HUES6 (cell line): ENCODE results near the gene CPA5.
"Not testable (repeated sequence)": the region's sequence is repeated elsewhere in the genome, so short reads cannot be mapped to it uniquely, and the experiment has no call there.

Source experiments
- H3K27ac ChIP-seq: 2 replicates; pipeline ENCODE4 v1.7.0; 2013; ENCODE audit warnings: low read depth, mild to moderate bottlenecking, low read length, inconsistent platforms
- H3K27me3 ChIP-seq: 2 replicates; pipeline ENCODE4 v1.6.1; 2013; ENCODE audit warnings: low read length; ENCODE audit not compliant: control insufficient read depth, insufficient read depth
- H3K36me3 ChIP-seq: 2 replicates; pipeline ENCODE4 v1.6.1; 2013; ENCODE audit warnings: low read length; ENCODE audit not compliant: control insufficient read depth, insufficient read depth
- H3K4me1 ChIP-seq: 2 replicates; pipeline ENCODE4 v1.6.1; 2013; ENCODE audit warnings: low read length; ENCODE audit not compliant: control insufficient read depth, insufficient read depth
- H3K4me3 ChIP-seq: 2 replicates; pipeline ENCODE4 v1.5.1; 2013; ENCODE audit warnings: low read depth, low read length
- H3K9ac ChIP-seq: one replicate; pipeline ENCODE4 v1.6.1; 2013; ENCODE audit warnings: mild to moderate bottlenecking, low read length
- H3K9me3 ChIP-seq: 2 replicates; pipeline ENCODE4 v1.6.1; 2013; ENCODE audit warnings: low read depth, low read length; ENCODE audit not compliant: control insufficient read depth, insufficient read depth

Gene CPA5

DNA sequence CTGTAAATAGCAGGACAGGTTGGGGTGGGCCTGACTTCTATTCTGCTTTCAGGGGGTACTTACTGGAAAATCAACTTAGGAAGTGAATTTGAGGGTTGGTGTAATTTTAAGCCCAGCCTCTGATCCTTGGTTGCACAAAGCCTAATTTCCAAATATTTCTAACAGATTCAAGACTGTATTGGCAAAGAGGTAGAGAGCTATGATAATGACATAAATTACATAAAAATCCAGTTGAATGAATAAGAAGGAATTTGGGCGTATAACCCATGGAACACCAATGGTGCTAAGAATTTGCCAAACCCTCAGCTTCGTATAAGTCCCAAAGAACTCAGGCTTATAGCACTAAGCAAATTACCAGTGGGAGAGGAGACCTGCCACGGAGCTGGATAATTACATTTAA is 39.7 kb upstream of the CPA5 start:
- no peak overlapping the region for H3K4me3 ChIP-seq
- no peaks in the 10 kb centered on the region for H3K36me3 ChIP-seq
- no peak overlapping the region for H3K9ac ChIP-seq
- no peaks in the 10 kb centered on the region for H3K4me1 ChIP-seq
- H3K9me3 ChIP-seq = no peaks in the 10 kb centered on the region
- no peak overlapping the region for H3K27ac ChIP-seq
- H3K27me3 ChIP-seq = no peaks in the 10 kb centered on the region

DNA sequence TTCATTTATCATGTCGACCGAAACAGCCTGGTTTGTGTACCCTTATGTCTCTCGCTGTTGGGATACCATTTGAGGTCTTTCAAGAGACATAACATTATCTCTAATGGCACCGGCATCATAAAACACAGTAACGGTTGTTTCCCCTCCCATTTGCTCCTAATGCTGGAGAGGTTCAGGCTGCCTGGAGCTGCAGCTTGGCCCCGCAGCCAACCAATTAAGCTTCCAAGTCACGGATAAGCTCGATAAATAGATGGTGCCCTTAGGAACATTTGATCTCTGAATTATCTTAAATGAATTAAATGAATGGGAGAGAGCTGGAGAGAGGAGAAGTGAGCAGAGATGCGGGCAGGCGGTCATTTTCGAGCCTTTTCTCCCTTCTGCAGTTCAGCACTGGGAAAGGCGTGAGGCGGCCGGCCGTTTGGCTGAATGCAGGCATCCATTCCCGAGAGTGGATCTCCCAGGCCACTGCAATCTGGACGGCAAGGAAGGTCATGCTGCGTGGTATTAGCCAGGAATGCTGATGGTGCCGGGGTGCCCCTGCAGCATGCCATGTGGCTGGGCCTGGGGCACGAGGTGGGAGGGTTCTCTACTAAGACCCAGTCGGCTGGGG is 39.1 kb upstream of the CPA5 start:
- H3K9ac ChIP-seq = no peak overlapping the region
- no peaks in the 10 kb centered on the region for H3K4me1 ChIP-seq
- H3K27ac ChIP-seq = no peak overlapping the region
- H3K4me3 ChIP-seq = no peak overlapping the region
- no peaks in the 10 kb centered on the region for H3K27me3 ChIP-seq
- no peaks in the 10 kb centered on the region for H3K36me3 ChIP-seq
- no peaks in the 10 kb centered on the region for H3K9me3 ChIP-seq

DNA sequence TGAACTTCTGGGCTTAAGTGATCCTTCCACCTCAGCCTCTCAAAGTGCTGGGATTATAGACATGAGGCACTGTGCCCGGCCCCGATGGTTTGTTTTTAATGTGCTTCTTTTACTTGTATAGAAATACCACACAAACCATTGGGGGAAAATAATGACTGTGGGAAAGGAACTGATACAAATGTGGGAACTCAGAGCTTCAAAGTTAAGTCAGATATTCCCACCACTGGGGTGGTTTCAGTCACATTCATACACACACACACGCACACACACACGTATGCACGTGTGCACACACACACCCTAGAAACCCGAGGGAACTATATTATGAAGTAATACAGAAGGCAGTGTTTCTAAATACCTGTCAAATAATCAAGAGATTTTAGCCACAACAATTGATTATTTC is 34.6 kb upstream of the CPA5 start:
- Histone ChIP-seq H3K4me3 (no peak overlapping the region), H3K4me1 (no peaks in the 10 kb centered on the region), H3K36me3 (no peaks in the 10 kb centered on the region), H3K9ac (no peak overlapping the region), H3K9me3 (peaks cover 16% of the 10 kb centered on the region), H3K27me3 (no peaks in the 10 kb centered on the region), H3K27ac (no peak overlapping the region)

DNA sequence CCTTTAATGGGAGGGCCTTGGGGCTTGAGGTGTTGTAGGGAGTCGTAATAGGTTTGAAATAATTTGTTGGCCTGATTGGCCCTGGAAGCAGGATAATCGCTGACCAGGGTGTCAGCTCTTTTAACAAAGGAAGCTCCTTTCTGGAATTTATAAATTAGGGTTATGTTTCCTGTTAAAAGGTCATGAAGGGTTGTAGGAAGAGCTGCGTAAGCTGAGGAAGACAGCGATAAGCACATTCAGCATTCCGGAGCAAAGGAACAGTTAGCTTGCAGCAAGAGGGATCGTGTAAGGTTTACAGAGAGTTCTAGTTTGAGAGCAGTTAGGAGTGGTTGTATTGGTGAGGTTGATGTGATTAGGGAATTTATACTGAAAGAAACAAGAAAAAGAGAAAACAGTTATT is 30.3 kb upstream of the CPA5 start:
- H3K4me1 ChIP-seq = no peaks in the 10 kb centered on the region
- no peak overlapping the region for H3K4me3 ChIP-seq
- no peaks in the 10 kb centered on the region for H3K36me3 ChIP-seq
- no peak overlapping the region for H3K9ac ChIP-seq
- H3K27ac ChIP-seq = no peak overlapping the region
- H3K27me3 ChIP-seq = no peaks in the 10 kb centered on the region
- H3K9me3 ChIP-seq = peaks cover 16% of the 10 kb centered on the region

DNA sequence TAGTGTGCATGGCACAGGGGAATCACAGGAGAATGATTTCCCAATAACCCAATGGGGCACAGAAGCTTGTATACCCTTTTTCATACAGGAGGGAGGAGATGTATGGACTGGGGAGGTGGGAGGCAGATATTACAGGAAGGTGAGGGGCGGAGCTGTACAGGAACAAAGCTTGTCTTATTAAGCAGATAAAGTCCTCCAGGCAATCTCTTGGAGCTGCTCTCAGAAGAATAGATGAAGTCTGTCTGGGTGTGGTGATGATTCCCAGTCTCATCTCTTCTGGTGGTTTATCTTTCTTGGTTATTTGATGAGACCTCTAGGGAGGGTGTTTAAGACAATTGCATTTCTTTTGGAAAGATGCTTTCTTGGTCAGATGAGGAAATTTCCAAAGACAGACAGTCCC is 25.1 kb upstream of the CPA5 start:
- Histone ChIP-seq H3K4me3 (no peak overlapping the region), H3K36me3 (no peaks in the 10 kb centered on the region), H3K4me1 (peaks cover 10% of the 10 kb centered on the region; the same call in 1 of the 2 replicates)

DNA sequence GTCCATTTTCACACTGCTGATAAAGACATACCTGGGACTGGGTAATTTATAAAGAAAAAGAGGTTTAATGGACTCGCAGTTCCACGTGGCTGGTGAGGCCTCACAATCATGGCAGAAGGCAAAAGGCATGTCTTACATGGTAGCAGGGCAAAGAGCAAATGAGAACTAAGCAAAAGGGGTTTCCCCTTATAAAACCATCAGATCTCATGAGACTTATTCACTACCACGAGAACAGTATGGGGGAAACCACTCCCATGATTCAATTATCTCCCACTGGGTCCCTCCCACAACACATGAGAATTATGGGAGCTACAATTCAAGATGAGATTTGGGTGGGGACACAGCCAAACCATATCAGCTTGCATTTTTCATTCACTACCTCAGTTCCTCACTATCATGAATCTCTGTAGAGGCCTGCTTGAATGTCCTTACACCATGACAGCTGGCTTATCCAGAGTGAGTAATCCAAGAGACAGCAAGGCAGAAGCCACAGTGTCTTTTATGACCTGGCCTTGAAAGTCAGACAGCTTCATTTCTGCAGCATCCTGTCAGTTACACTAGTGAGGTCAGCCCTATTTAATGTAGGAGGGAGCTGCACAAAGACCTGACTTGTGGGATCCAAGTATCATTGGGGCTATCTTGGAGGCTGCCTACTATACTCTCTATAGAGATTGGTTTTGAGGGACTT is 22.9 kb upstream of the CPA5 start:
- H3K9me3 ChIP-seq, H3K27ac ChIP-seq, H3K36me3 ChIP-seq, H3K9ac ChIP-seq, H3K4me3 ChIP-seq, H3K27me3 ChIP-seq: not testable (repeated sequence)
- H3K4me1 ChIP-seq = peaks cover 14% of the 10 kb centered on the region; the same call in 1 of the 2 replicates

More for the DNA sequence above, 25.1 kb upstream of the CPA5 start:
- Histone ChIP-seq H3K27ac (no peak overlapping the region), H3K9me3 (no peaks in the 10 kb centered on the region), H3K9ac (no peak overlapping the region), H3K27me3 (no peaks in the 10 kb centered on the region)

DNA sequence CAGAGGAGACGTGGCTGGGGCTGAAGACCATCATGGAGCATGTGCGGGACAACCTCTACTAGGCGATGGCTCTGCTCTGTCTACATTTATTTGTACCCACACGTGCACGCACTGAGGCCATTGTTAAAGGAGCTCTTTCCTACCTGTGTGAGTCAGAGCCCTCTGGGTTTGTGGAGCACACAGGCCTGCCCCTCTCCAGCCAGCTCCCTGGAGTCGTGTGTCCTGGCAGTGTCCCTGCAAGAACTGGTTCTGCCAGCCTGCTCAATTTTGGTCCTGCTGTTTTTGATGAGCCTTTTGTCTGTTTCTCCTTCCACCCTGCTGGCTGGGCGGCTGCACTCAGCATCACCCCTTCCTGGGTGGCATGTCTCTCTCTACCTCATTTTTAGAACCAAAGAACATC is 22.0 kb upstream of the CPA5 start:
- H3K4me1 ChIP-seq = peaks cover 14% of the 10 kb centered on the region; the same call in 1 of the 2 replicates
- H3K36me3 ChIP-seq = no peaks in the 10 kb centered on the region
- no peaks in the 10 kb centered on the region for H3K27me3 ChIP-seq
- H3K27ac ChIP-seq = no peak overlapping the region
- no peak overlapping the region for H3K4me3 ChIP-seq
- H3K9me3 ChIP-seq = no peaks in the 10 kb centered on the region
- no peak overlapping the region for H3K9ac ChIP-seq

DNA sequence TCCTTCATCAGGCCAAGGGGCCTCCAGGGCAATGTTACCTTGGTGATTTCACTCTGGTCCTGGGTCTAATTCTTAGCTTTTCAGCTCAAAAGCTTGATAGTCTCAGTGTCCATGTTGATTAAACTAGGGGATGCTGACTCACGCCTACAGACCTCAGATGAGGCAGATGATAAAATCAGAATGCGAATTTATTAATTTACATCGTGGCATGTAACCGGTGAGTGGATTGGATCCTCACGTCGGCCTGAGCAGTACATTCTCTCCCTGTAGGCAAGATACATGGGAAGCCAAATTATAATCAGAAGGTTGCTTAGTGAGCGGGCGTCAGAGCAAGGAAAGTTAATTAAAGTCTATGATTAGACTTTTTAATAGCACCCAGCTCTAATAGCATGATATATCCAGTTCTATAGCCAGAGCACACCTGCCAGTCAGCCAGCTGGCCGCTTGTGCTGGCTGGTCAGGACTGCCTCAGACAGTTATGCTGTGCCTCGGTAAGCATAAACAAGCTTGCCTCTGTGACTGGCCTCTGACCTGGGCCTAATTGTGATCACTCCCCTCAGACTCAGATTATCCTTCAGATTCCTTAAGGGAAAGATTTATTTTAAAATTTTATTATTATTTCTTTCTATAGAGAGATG is 20.2 kb upstream of the CPA5 start:
- Histone ChIP-seq H3K9ac (no peak overlapping the region), H3K9me3 (no peaks in the 10 kb centered on the region), H3K27ac (no peak overlapping the region), H3K27me3 (no peaks in the 10 kb centered on the region), H3K36me3 (no peaks in the 10 kb centered on the region), H3K4me3 (no peak overlapping the region), H3K4me1 (peaks cover 14% of the 10 kb centered on the region; the same call in 1 of the 2 replicates)

DNA sequence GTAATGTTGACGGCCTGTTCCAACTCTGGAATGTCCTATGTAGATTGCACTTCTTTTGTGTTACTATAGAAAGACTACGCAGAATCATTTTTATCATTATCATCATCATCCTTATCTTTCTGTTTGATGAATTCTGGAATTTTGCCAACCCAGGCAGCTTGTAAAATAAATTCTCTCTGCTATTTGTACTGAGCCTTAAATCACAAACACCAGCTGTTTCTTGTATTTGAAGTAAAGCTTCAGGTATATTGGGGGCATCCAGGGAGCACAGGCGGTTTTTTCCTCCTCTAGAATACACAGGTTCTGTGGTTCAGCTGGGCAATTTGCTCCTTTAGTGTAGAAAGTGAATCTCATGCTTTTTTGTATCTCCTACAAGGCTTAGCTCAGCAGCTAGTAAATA is 14.9 kb upstream of the CPA5 start:
- Histone ChIP-seq H3K4me3 (no peak overlapping the region), H3K9me3 (no peaks in the 10 kb centered on the region), H3K9ac (no peak overlapping the region), H3K36me3 (no peaks in the 10 kb centered on the region), H3K4me1 (peaks cover 8% of the 10 kb centered on the region; the same call in 1 of the 2 replicates), H3K27me3 (no peaks in the 10 kb centered on the region), H3K27ac (no peak overlapping the region)

DNA sequence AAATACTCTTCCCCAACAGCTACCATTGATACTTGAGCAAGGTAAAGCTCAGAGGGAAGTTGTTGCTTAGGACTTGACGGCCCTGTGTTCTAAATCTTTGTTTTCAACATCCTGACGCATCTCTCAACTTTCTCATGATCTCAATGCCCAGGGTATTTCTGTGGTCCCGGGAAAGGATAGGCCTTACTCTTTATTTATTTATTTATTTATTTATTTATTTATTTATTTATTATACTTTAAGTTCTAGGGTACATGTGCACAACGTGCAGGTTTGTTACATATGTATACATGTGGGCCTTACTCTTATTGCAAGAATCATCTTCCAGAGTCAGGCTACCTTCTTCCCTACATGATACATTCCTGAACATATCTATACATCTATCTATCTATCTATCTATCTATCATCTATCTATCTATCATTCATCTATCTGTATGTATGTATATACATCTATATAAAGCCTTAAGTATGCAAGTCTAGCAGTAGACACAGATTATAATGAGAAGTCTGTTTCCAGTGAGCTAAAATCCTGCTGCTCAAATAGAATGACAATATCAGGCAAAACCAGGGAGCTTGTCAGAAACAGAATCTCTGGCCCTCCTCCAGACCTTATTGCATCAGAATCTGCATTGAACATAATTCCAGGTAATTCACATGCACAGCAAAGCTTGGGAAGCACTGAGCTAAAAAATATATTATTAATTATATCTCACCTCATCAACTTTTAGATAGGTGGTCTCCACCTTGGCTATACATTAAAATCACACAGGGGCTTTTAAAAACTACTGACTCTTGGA is 12.2 kb upstream of the CPA5 start:
- Histone ChIP-seq H3K27me3 (no peaks in the 10 kb centered on the region), H3K36me3 (no peaks in the 10 kb centered on the region), H3K27ac (no peak overlapping the region), H3K9ac (no peak overlapping the region), H3K9me3 (no peaks in the 10 kb centered on the region), H3K4me1 (peaks cover 6% of the 10 kb centered on the region; the same call in 1 of the 2 replicates), H3K4me3 (no peak overlapping the region)

DNA sequence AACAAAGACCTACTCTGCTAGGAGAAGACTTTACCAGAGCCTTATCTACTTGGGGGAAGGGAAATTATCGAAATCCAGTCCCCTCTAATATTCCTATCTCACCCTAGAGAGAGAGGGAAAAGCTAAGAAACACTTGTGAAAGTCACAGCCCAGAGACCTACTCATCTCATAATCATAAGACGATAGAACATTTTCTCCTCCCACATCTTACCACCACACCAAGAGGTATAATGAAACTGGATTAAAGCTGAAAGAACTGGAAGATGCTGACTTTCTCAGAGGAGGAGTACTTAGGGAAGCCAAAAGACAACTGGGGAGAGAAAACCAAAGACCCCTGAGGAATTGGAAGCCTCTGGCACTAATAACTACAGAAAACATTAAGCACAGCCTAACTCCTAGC is 10.8 kb upstream of the CPA5 start:
- Histone ChIP-seq H3K27ac (no peak overlapping the region), H3K9ac (no peak overlapping the region), H3K36me3 (no peaks in the 10 kb centered on the region), H3K9me3 (no peaks in the 10 kb centered on the region), H3K4me1 (peaks cover 19% of the 10 kb centered on the region), H3K27me3 (no peaks in the 10 kb centered on the region), H3K4me3 (no peak overlapping the region)
